Measurements from ENCODE around the gene FURIN.
A peak's percentile ranks its signal among the peaks of the same experiment; 100 is the strongest.

FURIN gene

DNA sequence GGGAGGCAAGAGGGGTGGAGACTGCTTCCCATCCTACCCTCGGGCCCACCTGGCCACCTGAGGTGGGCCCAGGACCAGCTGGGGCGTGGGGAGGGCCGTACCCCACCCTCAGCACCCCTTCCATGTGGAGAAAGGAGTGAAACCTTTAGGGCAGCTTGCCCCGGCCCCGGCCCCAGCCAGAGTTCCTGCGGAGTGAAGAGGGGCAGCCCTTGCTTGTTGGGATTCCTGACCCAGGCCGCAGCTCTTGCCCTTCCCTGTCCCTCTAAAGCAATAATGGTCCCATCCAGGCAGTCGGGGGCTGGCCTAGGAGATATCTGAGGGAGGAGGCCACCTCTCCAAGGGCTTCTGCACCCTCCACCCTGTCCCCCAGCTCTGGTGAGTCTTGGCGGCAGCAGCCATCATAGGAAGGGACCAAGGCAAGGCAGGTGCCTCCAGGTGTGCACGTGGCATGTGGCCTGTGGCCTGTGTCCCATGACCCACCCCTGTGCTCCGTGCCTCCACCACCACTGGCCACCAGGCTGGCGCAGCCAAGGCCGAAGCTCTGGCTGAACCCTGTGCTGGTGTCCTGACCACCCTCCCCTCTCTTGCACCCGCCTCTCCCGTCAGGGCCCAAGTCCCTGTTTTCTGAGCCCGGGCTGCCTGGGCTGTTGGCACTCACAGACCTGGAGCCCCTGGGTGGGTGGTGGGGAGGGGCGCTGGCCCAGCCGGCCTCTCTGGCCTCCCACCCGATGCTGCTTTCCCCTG lies 13.8 kb downstream of the FURIN start:
- in situ Hi-C loops (cut with MboI; ENCODE audit: low sequenced_read_pairs, unreplicated experiment) = loop anchor here (10.0 to 25.0 kb wide), 3 partner anchors 187 to 570 kb away; no protein-coding TSS in a partner anchor
- TF ChIP-seq, protein P1, sequence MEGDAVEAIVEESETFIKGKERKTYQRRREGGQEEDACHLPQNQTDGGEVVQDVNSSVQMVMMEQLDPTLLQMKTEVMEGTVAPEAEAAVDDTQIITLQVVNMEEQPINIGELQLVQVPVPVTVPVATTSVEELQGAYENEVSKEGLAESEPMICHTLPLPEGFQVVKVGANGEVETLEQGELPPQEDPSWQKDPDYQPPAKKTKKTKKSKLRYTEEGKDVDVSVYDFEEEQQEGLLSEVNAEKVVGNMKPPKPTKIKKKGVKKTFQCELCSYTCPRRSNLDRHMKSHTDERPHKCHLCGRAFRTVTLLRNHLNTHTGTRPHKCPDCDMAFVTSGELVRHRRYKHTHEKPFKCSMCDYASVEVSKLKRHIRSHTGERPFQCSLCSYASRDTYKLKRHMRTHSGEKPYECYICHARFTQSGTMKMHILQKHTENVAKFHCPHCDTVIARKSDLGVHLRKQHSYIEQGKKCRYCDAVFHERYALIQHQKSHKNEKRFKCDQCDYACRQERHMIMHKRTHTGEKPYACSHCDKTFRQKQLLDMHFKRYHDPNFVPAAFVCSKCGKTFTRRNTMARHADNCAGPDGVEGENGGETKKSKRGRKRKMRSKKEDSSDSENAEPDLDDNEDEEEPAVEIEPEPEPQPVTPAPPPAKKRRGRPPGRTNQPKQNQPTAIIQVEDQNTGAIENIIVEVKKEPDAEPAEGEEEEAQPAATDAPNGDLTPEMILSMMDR (IDR thresholded peaks at IDR 0.05; ENCODE audit: borderline replicate concordance, control extremely low read depth, extremely low read depth, insufficient read depth, missing control alignments) = no peak
- DNase-seq (ENCODE audit: low spot score) = no peak

DNA sequence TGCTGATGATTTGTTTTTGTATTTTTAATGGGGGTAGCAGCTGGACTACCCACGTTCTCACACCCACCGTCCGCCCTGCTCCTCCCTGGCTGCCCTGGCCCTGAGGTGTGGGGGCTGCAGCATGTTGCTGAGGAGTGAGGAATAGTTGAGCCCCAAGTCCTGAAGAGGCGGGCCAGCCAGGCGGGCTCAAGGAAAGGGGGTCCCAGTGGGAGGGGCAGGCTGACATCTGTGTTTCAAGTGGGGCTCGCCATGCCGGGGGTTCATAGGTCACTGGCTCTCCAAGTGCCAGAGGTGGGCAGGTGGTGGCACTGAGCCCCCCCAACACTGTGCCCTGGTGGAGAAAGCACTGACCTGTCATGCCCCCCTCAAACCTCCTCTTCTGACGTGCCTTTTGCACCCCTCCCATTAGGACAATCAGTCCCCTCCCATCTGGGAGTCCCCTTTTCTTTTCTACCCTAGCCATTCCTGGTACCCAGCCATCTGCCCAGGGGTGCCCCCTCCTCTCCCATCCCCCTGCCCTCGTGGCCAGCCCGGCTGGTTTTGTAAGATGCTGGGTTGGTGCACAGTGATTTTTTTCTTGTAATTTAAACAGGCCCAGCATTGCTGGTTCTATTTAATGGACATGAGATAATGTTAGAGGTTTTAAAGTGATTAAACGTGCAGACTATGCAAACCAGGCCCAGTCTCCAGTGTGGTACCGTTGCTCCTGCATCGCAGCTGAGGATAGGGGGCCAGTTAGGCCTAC lies 14.6 kb downstream of the FURIN start:
- in situ Hi-C loops (cut with MboI; ENCODE audit: low sequenced_read_pairs, unreplicated experiment) = loop anchor here (10.0 to 25.0 kb wide), 3 partner anchors 188 to 571 kb away; no protein-coding TSS in a partner anchor
- TF ChIP-seq, protein P1 (IDR thresholded peaks at IDR 0.05; ENCODE audit: borderline replicate concordance, control extremely low read depth, extremely low read depth, insufficient read depth, missing control alignments) = no peak

DNA sequence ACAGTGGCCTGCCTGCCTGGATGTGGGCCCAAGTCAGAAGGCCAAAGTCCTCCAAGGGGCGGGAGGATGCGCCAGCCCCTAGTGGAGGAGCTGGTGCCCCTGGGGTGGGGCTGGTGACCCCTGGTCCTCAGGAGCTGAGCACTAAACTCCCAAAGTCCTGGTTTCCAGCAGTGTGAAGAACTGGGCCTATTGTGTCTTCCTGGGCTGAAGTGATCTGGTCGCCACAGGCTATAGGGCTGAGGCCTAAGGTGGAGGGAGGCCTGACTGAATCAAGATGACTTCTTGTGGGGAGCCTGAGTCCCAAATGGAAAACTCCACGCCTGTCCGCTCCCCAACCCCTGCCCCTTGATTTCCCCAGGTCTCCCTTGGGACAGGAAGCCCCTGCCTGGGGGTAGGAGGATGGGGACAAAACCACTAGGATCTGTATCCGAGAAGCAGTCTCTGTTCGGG lies 15.2 kb downstream of the FURIN start:
- no peak for DNase-seq (ENCODE audit: low spot score)
- TF ChIP-seq, protein P1 (IDR thresholded peaks at IDR 0.05; ENCODE audit: borderline replicate concordance, control extremely low read depth, extremely low read depth, insufficient read depth, missing control alignments) = no peak
- in situ Hi-C loops (cut with MboI; ENCODE audit: low sequenced_read_pairs, unreplicated experiment) = loop anchor here (10.0 to 25.0 kb wide), 3 partner anchors 189 to 571 kb away; no protein-coding TSS in a partner anchor

More for the DNA sequence above, 14.6 kb downstream of the FURIN start:
- no peak for DNase-seq (ENCODE audit: low spot score)

DNA sequence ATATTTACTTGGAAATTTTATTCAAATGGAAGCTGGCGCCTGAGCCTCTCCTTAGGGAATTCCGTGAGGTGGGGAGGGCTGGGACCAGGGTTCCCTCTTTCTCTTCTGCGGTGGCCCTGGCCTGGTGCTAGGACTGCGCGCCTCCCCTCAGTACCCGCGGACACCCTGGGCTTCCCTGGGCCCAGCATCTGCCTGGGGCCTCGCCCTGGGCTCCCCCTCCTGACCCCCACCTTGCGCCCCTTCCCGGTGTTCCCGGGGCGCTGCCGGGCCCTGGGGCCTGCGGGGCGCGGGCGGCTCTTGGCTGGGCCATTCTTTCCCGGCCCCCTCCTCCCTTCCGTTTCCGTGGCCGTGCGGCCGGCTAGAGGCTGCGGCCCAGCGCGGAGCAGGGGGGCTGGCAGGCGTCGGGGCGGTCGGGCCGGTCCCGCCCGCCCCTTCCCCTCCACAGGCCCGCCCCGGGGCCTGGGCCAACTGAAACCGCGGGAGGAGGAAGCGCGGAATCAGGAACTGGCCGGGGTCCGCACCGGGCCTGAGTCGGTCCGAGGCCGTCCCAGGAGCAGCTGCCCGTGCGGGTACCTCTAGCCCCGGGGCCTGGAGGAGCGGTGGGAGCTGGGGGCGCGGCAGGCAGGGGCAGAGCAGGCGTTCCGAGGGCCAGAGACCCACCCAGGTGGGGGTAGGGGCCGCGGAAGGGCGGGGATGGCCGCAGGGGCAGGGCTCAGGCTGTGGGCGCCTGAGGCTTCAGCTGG lies 15.8 kb downstream of the FURIN start, which contains the start of gene FES:
Gene FES, plus strand, starts transcription at position 529 of the 743 bp plus-strand sequence. CDS start 542 bp downstream, outside the sequence.
- in situ Hi-C loops (cut with MboI; ENCODE audit: low sequenced_read_pairs, unreplicated experiment) = loop anchor here (10.0 to 25.0 kb wide), 3 partner anchors 189 to 572 kb away; no protein-coding TSS in a partner anchor
- peak; percentile 51 for DNase-seq (ENCODE audit: low spot score)
- TF ChIP-seq, protein P1 (IDR thresholded peaks at IDR 0.05; ENCODE audit: borderline replicate concordance, control extremely low read depth, extremely low read depth, insufficient read depth, missing control alignments) = no peak

DNA sequence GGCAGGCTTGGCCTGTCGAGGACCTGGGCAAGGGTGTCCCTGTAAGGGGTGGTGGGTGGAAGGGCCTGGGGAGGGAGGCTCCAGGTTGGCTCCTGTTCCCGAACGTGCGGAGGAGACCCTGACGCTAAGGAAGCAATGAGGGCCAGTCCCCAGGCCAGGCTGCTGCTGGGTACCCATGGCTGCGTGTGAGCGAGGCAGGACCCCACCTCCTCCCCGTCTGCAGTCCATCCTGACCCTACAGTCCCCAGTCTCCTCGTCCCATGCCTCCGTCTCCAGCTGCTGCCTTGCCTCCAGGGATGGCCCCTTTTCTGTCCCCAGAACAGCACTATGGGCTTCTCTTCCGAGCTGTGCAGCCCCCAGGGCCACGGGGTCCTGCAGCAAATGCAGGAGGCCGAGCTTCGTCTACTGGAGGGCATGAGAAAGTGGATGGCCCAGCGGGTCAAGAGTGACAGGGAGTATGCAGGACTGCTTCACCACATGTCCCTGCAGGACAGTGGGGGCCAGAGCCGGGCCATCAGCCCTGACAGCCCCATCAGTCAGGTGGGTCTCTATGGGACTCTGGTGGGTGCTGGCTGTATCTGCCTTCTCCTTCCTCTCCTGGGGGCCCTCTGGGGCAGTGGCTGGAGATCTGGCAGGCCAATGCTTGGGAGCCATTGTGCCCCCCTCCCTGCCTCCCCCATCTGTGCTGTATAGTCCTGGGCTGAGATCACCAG lies 16.5 kb downstream of the FURIN start:
- DNase-seq (ENCODE audit: low spot score) = no peak
- in situ Hi-C loops (cut with MboI; ENCODE audit: low sequenced_read_pairs, unreplicated experiment) = loop anchor here (5.0 to 25.0 kb wide), 4 partner anchors 190 to 573 kb away; no protein-coding TSS in a partner anchor
- TF ChIP-seq, protein P1 (IDR thresholded peaks at IDR 0.05; ENCODE audit: borderline replicate concordance, control extremely low read depth, extremely low read depth, insufficient read depth, missing control alignments) = no peak

All from GM13976 (cell line).